ENCODE results near the gene ALOX12B.

Gene ALOX12B

GRCh38 chr17:8071496-8071895, 16.0 kb downstream of the ALOX12B start:
- no peak for DNase-seq (ENCODE audit: low read depth)
- TF ChIP-seq CTCF (IDR thresholded peaks at IDR 0.05; ENCODE audit: insufficient read depth, low read depth, low read length, missing control alignments): no peak
- H3K4me3 ChIP-seq (ENCODE audit: low read length): no peak overlapping the region

GRCh38 chr17:8069587-8069860, 18.0 kb downstream of the ALOX12B start:
- no peak for TF ChIP-seq CTCF (IDR thresholded peaks at IDR 0.05; ENCODE audit: insufficient read depth, low read depth, low read length, missing control alignments)
- no peak overlapping the region for H3K4me3 ChIP-seq (ENCODE audit: low read length)
- no peak for DNase-seq (ENCODE audit: low read depth)

GRCh38 chr17:8068736-8069586, 18.6 kb downstream of the ALOX12B start:
- TF ChIP-seq CTCF (IDR thresholded peaks at IDR 0.05; ENCODE audit: insufficient read depth, low read depth, low read length, missing control alignments): no peak
- no peak for DNase-seq (ENCODE audit: low read depth)
- no peak overlapping the region for H3K4me3 ChIP-seq (ENCODE audit: low read length)

- TF ChIP-seq CTCF (IDR thresholded peaks at IDR 0.05; ENCODE audit: insufficient read depth, low read depth, low read length, missing control alignments): no peak
- no peak for DNase-seq (ENCODE audit: low read depth)
- H3K4me3 ChIP-seq (ENCODE audit: low read length): no peak overlapping the region
Measured at GRCh38 chr17:8067806-8068205, 19.7 kb downstream of the ALOX12B start.

- no peak for TF ChIP-seq CTCF (IDR thresholded peaks at IDR 0.05; ENCODE audit: insufficient read depth, low read depth, low read length, missing control alignments)
- DNase-seq (ENCODE audit: low read depth): peak; percentile 81
- no peak overlapping the region for H3K4me3 ChIP-seq (ENCODE audit: low read length)
Measured at GRCh38 chr17:8066841-8067775, 20.4 kb downstream of the ALOX12B start.

GRCh38 chr17:8064561-8065019, 22.9 kb downstream of the ALOX12B start:
- DNase-seq (ENCODE audit: low read depth): no peak
- no peak for TF ChIP-seq CTCF (IDR thresholded peaks at IDR 0.05; ENCODE audit: insufficient read depth, low read depth, low read length, missing control alignments)
- H3K4me3 ChIP-seq (ENCODE audit: low read length): no peak overlapping the region

Measured in epithelial cell of esophagus (primary cell).